Endothelial cell of umbilical vein (primary cell): ENCODE results near the gene GLI3. TPM values are rescaled to one million over a fixed set of nuclear protein-coding genes. Genes with fewer than 3 reads are reported as not detected.

Experiments
- BruUV-seq: library from RNA; stranded (reverse); fragments of 400-500 nt; replicated peaks from 2 replicates; lab custom pipeline; 2021; lab: Mats Ljungman, UMichigan
- CTCF ChIA-PET: fragments of 300-600, 350-600 bp; sonication (Branson Sonifier 250); formaldehyde crosslinking; loops from one replicate; lab custom pipeline; 2021; ENCODE audit warnings: antibody characterized with exemption, inconsistent platforms; lab: Charles Lee
- POLR2A ChIA-PET: fragments of 300-600, 350-600 bp; sonication (Branson Sonifier 250); formaldehyde crosslinking; loops from one replicate; lab custom pipeline; 2021; ENCODE audit warnings: antibody characterized with exemption, inconsistent platforms; lab: Charles Lee
- DNase-seq: peaks from one replicate; pipeline ENCODE4 v3.0.0-alpha.2; 2011; ENCODE audit warnings: low read depth, low spot score
- FAIRE-seq: peaks from 2 replicates; lab custom pipeline; 2011; peaks lifted over from hg19 to GRCh38; lab: Jason Lieb, UNC
- H2AFZ ChIP-seq: 2 replicates; pipeline ENCODE4 v1.6.0; 2012; ENCODE audit warnings: low read depth, low read length, control low read depth, inconsistent platforms
- H3K27ac ChIP-seq: 2 replicates; pipeline ENCODE4 v1.5.1; 2011; ENCODE audit warnings: low read depth, mild to moderate bottlenecking, control low read depth, low read length, moderate library complexity; ENCODE audit not compliant: insufficient read depth
- H3K27me3 ChIP-seq, 2 experiments: 2 replicates each; pipeline versions ENCODE4 v1.6.0 to v1.6.1; 2011; ENCODE audit warnings: low read length in 2 of 2, mixed read lengths in 1 of 2; ENCODE audit not compliant: control insufficient read depth in 2 of 2, insufficient read depth in 2 of 2
- H3K36me3 ChIP-seq, 2 experiments: 2 replicates in 1 of 2; 3 replicates in 1 of 2; pipeline ENCODE4 v1.5.1; 2011; ENCODE audit warnings: low read length in 2 of 2, mild to moderate bottlenecking in 1 of 2, moderate library complexity in 1 of 2; ENCODE audit not compliant: control insufficient read depth in 2 of 2, insufficient read depth in 2 of 2; ENCODE audit errors: extremely low read depth in 1 of 2
- H3K4me1 ChIP-seq: 3 replicates; pipeline ENCODE4 v1.5.1; 2011; ENCODE audit warnings: mild to moderate bottlenecking, low read length; ENCODE audit not compliant: control insufficient read depth, insufficient read depth; ENCODE audit errors: extremely low read depth
- H3K4me2 ChIP-seq: 2 replicates; pipeline ENCODE4 v1.6.1; 2011; ENCODE audit warnings: low read length, control low read depth, mixed read lengths; ENCODE audit not compliant: insufficient read depth
- H3K4me3 ChIP-seq, 3 experiments: fragments of 200-600 bp in 1 of 3; sonication (generic), shearing (Covaris generic) in 1 of 3; replicated peaks in 1 of 3; 2 replicates each; pipeline ENCODE4 v1.5.1; 2011 to 2016; ENCODE audit warnings: control low read depth in 3 of 3, low read length in 3 of 3, mild to moderate bottlenecking in 2 of 3, inconsistent platforms in 1 of 3, low read depth in 1 of 3, moderate library complexity in 1 of 3; ENCODE audit not compliant: insufficient read depth in 1 of 3
- H3K79me2 ChIP-seq: 2 replicates; pipeline ENCODE4 v1.6.0; 2012; ENCODE audit warnings: low read length, inconsistent platforms; ENCODE audit not compliant: control insufficient read depth, insufficient read depth
- H3K9ac ChIP-seq: replicated peaks from 2 replicates; pipeline ENCODE3; 2011; ENCODE audit warnings: low read length, control low read depth; ENCODE audit not compliant: insufficient read depth; ENCODE audit errors: extremely low read depth
- H3K9me1 ChIP-seq: replicated peaks from 3 replicates; pipeline ENCODE4 v1.6.0; 2011; ENCODE audit warnings: mild to moderate bottlenecking, low read length; ENCODE audit not compliant: control insufficient read depth, insufficient read depth; ENCODE audit errors: extremely low read depth
- H3K9me3 ChIP-seq: replicated peaks from 2 replicates; pipeline ENCODE4 v1.5.1; 2012; ENCODE audit warnings: low read length, inconsistent platforms; ENCODE audit not compliant: control insufficient read depth, insufficient read depth
- H4K20me1 ChIP-seq: replicated peaks from 2 replicates; pipeline ENCODE3; 2011; ENCODE audit warnings: mild to moderate bottlenecking, low read length; ENCODE audit not compliant: control insufficient read depth, insufficient read depth; ENCODE audit errors: extremely low read depth
- EZH2 ChIP-seq: IDR thresholded peaks from 2 replicates; pipeline ENCODE4 v1.6.1; 2012; ENCODE audit warnings: borderline replicate concordance, low read depth, mild to moderate bottlenecking, moderate library complexity, low read length, inconsistent platforms; ENCODE audit not compliant: severe bottlenecking
- FOS ChIP-seq: IDR thresholded peaks from 2 replicates; pipeline ENCODE4 v1.6.1; 2011; ENCODE audit warnings: mild to moderate bottlenecking, low read length, moderate library complexity, borderline replicate concordance; ENCODE audit not compliant: insufficient read depth
- GATA2 ChIP-seq: IDR thresholded peaks from 2 replicates; pipeline ENCODE4 v1.7.0; 2011; ENCODE audit warnings: low read depth, mild to moderate bottlenecking, moderate library complexity, mixed read lengths, low read length; ENCODE audit not compliant: insufficient read length, insufficient read depth
- JUN ChIP-seq: IDR thresholded peaks from 2 replicates; pipeline ENCODE4 v1.6.1; 2011; ENCODE audit warnings: borderline replicate concordance, low read depth; ENCODE audit not compliant: insufficient read length, insufficient read depth
- MYC ChIP-seq: IDR thresholded peaks from one replicate; pipeline ENCODE4 v1.6.1; 2011; ENCODE audit warnings: mild to moderate bottlenecking, low read depth, low read length
- POLR2A ChIP-seq: IDR thresholded peaks from 2 replicates; pipeline ENCODE4 v1.6.1; 2012; ENCODE audit warnings: low read depth, mild to moderate bottlenecking, control low read depth, low read length
- POLR2AphosphoS5 ChIP-seq: IDR thresholded peaks from 2 replicates; pipeline ENCODE4 v1.6.1; 2012; ENCODE audit warnings: low read depth, mild to moderate bottlenecking, control low read depth, low read length, moderate library complexity; ENCODE audit not compliant: insufficient read depth
- dilution Hi-C: fragments of 300-500 bp; cut with MboI; formaldehyde crosslinking; loops from one replicate; pipeline ENCODE4 v1.15.0; 2019; ENCODE audit warnings: low sequenced_read_pairs; ENCODE audit not compliant: extremely low pct_ligation_motif_present
- intact Hi-C: fragments of 100-400 bp; cut with micrococcal nuclease; formaldehyde crosslinking; loops from one replicate; pipeline ENCODE4 v1.10.0; 2022
- polyA plus RNA-seq, 4 experiments: library from polyadenylated mRNA; depleted of rRNA in 3 of 4; stranded (reverse) in 3 of 4; unstranded in 1 of 4; fragments of >200 nt; gene quantifications; 2 replicates each; pipeline versions ENCODE4 v1.2.1 to v1.2.3, GENCODE V29; 2011 to 2012; ENCODE audit warnings: missing spikeins in 1 of 4
- total RNA-seq: library from RNA; stranded (reverse); gene quantifications from 2 replicates; pipeline ENCODE4 v1.2.3, GENCODE V29; 2021
- TF ChIP-seq, protein P1 (sequence below), 2 donors: IDR thresholded peaks; 1 replicate in 1 of 2; 2 replicates in 1 of 2; pipeline ENCODE4 v1.5.1; 2011; ENCODE audit warnings: low read length in 2 of 2, mild to moderate bottlenecking in 2 of 2, moderate library complexity in 2 of 2, control low read depth in 1 of 2, inconsistent platforms in 1 of 2, low read depth in 1 of 2; ENCODE audit not compliant: insufficient read depth in 1 of 2; ENCODE audit errors: extremely low read depth in 1 of 2
- TF ChIP-seq, protein P2 (sequence below): IDR thresholded peaks from 2 replicates; pipeline ENCODE4 v1.6.1; 2011; ENCODE audit not compliant: insufficient read depth, insufficient read length

Gene GLI3
- total and polyA plus RNA-seq, 2 donors (not counting 3 experiments of a cell fraction or from before 2014, with no cell fraction given), result 6.0 to 24.9 TPM

DNA sequence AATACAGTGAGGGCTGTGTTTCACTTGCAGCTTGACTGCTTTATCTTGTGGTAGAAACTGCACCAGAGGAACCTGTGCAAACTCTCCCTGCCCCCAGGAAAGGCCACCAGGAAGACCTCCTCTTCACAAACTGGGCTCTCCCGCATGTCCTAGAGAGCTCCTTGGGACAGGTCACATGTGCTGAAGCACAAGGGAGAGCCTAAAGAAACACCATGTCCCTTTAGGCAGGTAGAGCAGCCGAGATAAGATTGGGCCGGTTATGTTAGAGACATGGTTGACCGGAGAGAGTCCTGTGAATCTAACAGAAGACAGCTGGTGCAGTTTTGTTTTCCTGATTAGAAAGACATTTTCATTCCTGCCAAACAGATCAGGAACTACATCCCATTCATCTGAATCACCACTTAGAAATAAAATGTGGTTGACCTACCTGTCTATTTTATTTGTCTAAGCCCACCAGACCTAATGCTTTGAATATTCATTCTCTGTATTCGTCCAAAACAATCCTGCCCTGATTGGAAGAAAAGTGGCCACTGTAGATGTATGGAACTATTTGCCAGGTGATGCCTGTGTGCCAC, 224.1 kb downstream of the GLI3 start:
- Histone ChIP-seq H3K27me3 (no peaks in the 10 kb centered on the region), H4K20me1 (no peaks in the 10 kb centered on the region), H2AFZ (no peak overlapping the region), H3K4me1 (no peaks in the 10 kb centered on the region), H3K79me2 (no peaks in the 10 kb centered on the region), H3K9me1 (no peaks in the 10 kb centered on the region), H3K9ac (no peak overlapping the region), H3K4me2 (no peak overlapping the region), H3K4me3 (no peak overlapping the region), H3K27ac (no peak overlapping the region), H3K9me3 (no peaks in the 10 kb centered on the region), H3K36me3 (peaks cover 2% of the 10 kb centered on the region in 2 experiments)
- DNase-seq (no peak), FAIRE-seq (no peak)
- TF ChIP-seq JUN (no peak), MYC (no peak), POLR2A (no peak), POLR2AphosphoS5 (no peak), EZH2 (no peak), FOS (no peak), GATA2 (no peak)
- TF ChIP-seq, protein P1, sequence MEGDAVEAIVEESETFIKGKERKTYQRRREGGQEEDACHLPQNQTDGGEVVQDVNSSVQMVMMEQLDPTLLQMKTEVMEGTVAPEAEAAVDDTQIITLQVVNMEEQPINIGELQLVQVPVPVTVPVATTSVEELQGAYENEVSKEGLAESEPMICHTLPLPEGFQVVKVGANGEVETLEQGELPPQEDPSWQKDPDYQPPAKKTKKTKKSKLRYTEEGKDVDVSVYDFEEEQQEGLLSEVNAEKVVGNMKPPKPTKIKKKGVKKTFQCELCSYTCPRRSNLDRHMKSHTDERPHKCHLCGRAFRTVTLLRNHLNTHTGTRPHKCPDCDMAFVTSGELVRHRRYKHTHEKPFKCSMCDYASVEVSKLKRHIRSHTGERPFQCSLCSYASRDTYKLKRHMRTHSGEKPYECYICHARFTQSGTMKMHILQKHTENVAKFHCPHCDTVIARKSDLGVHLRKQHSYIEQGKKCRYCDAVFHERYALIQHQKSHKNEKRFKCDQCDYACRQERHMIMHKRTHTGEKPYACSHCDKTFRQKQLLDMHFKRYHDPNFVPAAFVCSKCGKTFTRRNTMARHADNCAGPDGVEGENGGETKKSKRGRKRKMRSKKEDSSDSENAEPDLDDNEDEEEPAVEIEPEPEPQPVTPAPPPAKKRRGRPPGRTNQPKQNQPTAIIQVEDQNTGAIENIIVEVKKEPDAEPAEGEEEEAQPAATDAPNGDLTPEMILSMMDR (IDR thresholded peaks at IDR 0.05; ENCODE audit: extremely low read depth in 1 of 2, insufficient read depth in 1 of 2, low read depth in 1 of 2, low read length in 2 of 2), result no peak
- TF ChIP-seq, protein P2, sequence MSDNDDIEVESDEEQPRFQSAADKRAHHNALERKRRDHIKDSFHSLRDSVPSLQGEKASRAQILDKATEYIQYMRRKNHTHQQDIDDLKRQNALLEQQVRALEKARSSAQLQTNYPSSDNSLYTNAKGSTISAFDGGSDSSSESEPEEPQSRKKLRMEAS, result no peak
- dilution Hi-C loops, result no loop called here
- intact Hi-C loops, result loop anchor here (10.0 kb wide), 1 partner anchor 312 kb away; no protein-coding TSS in a partner anchor
- no TSS peak for BruUV-seq
- CTCF ChIA-PET, result interaction anchor here (1.5 to 2.4 kb wide), 2 partner anchors 11 to 830 kb away, joined by 4 to 7 read pairs; no protein-coding TSS in a partner anchor
- POLR2A ChIA-PET, result no interaction called here
